Measurements from ENCODE around the gene ISYNA1. TPM values are rescaled to one million over a fixed set of nuclear protein-coding genes. Genes with fewer than 3 reads are reported as not detected.

ISYNA1 gene
- total and polyA plus RNA-seq, 2 of the 13 experiments (the other 11 are each of a cell fraction or from before 2014, with no cell fraction given) = 29.6 to 48.5 TPM

- TF ChIP-seq NFKB2 (CRISPR knock-in tag; IDR thresholded peaks at IDR 0.05; ENCODE audit: borderline replicate concordance) (peak; percentile 67; the same call in 1 of the 2 replicates), SIX1 (CRISPR knock-in tag; IDR thresholded peaks at IDR 0.05; ENCODE audit: borderline replicate concordance) (no peak; the same call in 1 of the 2 replicates), ARNT2 (CRISPR knock-in tag; IDR thresholded peaks at IDR 0.05; ENCODE audit: low read depth) (peak; percentile 83), ZNF598 (CRISPR knock-in tag; IDR thresholded peaks at IDR 0.05; ENCODE audit: borderline replicate concordance) (no peak), ZFP91 (CRISPR knock-in tag; IDR thresholded peaks at IDR 0.05; ENCODE audit: borderline replicate concordance) (peak; percentile 62; the same call in 1 of the 2 replicates), ZNF607 (CRISPR knock-in tag; IDR thresholded peaks at IDR 0.05; ENCODE audit: borderline replicate concordance) (peak; percentile 92; the same call in 1 of the 2 replicates), ZFP37 (CRISPR knock-in tag; IDR thresholded peaks at IDR 0.05; ENCODE audit: borderline replicate concordance) (no peak), NR2C2 (CRISPR knock-in tag; IDR thresholded peaks at IDR 0.05; ENCODE audit: borderline replicate concordance) (no peak), ZHX1 (CRISPR knock-in tag; IDR thresholded peaks at IDR 0.05; ENCODE audit: low read depth) (no peak), SNRNP70 (IDR thresholded peaks at IDR 0.05; ENCODE audit: low read depth, low read length) (no peak), ZC3H4 (CRISPR knock-in tag; IDR thresholded peaks at IDR 0.05; ENCODE audit: borderline replicate concordance) (no peak), DBP (CRISPR knock-in tag; IDR thresholded peaks at IDR 0.05; ENCODE audit: not compliant biosample characterization) (no peak), KLF13 (CRISPR knock-in tag; IDR thresholded peaks at IDR 0.05) (no peak), ZFP36L1 (CRISPR knock-in tag; IDR thresholded peaks at IDR 0.05) (peak; percentile 84; the same call in 1 of the 2 replicates), MAZ (IDR thresholded peaks at IDR 0.05; ENCODE audit: borderline replicate concordance, low read depth, low read length) (peak; percentile 65; the same call in 1 of the 2 replicates), MAZ (CRISPR knock-in tag; IDR thresholded peaks at IDR 0.05; ENCODE audit: low read depth) (no peak; the same call in 1 of the 2 replicates), ZFAT (CRISPR knock-in tag; conservative IDR thresholded peaks at IDR 0.05) (no peak)
Measured at GRCh38 chr19:18417250-18418028, 20.5 kb downstream of the ISYNA1 start (continued).
